Loucy (cell line): ENCODE results near the gene TMEM245.

ENCODE experiments used
- CTCF ChIP-seq: fragments of 200-600 bp; sonication (generic); conservative IDR thresholded peaks from 2 replicates; pipeline ENCODE4 v1.5.1; 2014; ENCODE audit warnings: mild to moderate bottlenecking, antibody characterized with exemption, low read length
- EZH2phosphoT487 ChIP-seq: fragments of 200-600 bp; IDR thresholded peaks from 2 replicates; pipeline ENCODE4 v1.6.1; 2018; ENCODE audit warnings: antibody characterized with exemption, mild to moderate bottlenecking, moderate library complexity, borderline replicate concordance

DNA sequence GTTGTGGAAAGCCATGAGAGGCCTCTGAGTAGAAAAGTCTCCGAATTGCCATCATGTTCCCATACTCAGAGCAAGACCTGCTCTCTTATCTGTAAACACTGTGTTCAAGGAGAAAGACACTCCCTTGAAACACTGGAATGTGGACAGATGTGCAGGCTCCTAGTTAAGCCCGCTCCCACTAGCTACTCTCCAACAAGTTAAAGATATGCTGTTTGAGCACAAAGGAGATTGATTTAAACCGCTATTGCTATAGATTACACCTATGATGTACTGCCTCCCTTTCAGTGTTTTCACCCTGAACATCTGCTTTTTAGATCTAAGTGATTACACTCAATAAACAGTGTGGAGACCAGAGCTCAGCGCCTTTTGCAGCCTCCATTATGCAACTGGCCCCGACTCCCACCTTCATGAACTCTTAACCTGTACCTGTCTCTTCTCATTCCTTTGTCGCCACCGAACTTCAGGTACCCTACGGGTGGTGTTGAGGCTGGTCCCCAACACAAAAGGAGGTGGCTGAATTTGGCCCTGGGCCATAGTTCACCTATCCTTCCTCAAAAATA, 47.5 kb downstream of the TMEM245 start:
- TF ChIP-seq EZH2phosphoT487: no peak
- TF ChIP-seq CTCF: no peak
